GM18517 (cell line): Measurements from ENCODE around the gene C1QTNF12.

Source experiments
- ATAC-seq: cut with Tn5 transposase; IDR thresholded peaks from one replicate; pipeline ENCODE4 v1.9.1; 2021; ENCODE audit warnings: mild to moderate bottlenecking, moderate library complexity; ENCODE audit not compliant: unreplicated experiment

Gene C1QTNF12

DNA sequence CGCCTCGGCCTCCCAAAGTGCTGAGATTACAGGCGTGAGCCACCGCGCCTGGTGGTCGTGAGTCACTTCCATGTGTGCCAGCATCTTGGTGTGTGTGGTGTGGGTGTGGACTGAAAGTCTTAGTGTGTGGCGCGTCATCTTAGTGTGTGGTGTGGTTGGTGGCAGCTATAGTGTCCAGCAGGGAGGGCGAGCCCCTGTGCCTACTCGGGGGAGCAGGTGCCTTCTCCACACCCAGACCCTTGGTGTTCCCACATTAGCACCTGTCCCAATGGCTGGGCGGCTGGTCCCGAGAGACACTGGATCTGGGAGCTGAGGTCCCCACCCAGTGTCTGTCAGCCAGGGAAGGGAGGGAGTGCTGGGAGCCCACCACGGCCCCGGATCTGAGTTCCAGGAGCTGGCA lies 36.5 kb upstream of the C1QTNF12 start:
- ATAC-seq, result no peak

GRCh38 chr1:1281533-1282321 lies 35.2 kb upstream of the C1QTNF12 start:
- no peak for ATAC-seq

DNA sequence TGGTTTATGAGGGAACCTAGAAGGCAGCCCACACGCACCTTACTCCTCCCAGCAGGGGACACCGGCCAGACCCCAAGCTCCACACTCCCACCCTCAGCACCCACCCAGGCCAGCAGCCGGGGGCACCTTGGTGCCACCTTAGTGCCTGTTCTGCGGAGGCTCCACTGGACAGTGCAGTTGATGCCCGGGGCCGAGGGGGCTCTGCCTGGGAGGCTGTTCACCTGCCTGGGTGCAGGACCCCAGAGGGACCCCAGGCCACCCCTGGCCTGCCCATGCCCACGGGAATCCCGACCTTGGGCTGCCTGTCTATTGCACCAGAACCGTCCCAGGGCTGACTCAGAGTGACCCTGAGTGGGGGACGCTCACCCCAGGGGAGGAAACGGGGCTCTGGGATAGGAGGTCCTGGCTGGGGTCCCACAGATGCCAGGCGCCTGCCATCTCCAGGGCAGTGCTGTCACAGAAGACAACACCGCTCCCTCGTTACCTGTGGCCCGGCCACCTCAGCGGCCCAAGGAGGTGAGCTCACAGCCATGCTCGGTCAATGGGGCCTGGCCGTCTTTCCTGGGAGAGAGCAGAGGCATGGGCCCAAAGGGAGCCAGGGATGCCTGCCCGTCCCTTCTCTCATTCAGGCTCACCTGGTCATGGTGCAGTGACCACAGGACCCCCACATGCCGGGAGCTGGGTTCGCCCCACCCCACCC lies 34.4 kb upstream of the C1QTNF12 start:
- no peak for ATAC-seq

DNA sequence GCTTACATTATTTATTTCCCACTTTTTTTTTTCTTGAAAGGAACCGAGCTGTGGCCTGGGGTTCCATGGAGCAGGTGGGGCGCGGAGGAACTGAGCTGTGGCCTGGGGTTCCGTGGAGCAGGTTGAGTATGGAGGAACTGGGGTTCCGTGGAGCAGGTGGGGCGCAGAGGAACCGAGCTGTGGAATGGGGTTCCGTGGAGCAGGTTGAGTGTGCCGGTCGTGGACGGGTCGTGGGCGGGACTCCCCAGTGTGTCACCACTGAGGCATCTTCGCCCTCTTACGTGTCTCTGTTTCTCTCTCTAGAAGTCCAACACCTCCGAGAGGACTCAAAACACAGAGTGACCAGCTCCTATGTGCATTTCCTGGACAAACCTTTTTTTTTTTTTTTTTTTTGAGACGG lies 32.5 kb upstream of the C1QTNF12 start:
- no peak for ATAC-seq

GRCh38 chr1:1278620-1279019 lies 32.1 kb upstream of the C1QTNF12 start:
- ATAC-seq, result no peak

DNA sequence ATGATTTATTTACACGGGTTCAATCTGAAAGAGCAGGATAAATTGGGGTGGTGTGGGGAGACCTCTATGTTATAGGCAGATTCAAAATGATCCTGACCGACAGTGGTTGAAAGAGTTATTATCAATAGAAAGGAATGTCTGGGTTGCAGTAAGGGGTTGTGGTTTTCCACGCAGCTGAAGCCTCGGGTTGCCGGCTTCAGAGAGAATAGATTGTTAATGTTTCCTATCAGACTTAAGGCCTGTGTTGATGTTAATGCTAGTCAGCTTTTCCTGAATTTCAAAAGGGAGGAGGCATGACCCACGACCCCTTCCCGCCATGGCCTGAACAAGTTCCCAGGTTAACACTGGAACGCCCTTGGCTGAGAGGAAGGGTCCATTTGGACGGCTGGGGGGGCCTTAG lies 29.3 kb upstream of the C1QTNF12 start:
- no peak for ATAC-seq

- ATAC-seq, result no peak
Observed at GRCh38 chr1:1274931-1275431, 28.5 kb upstream of the C1QTNF12 start.

DNA sequence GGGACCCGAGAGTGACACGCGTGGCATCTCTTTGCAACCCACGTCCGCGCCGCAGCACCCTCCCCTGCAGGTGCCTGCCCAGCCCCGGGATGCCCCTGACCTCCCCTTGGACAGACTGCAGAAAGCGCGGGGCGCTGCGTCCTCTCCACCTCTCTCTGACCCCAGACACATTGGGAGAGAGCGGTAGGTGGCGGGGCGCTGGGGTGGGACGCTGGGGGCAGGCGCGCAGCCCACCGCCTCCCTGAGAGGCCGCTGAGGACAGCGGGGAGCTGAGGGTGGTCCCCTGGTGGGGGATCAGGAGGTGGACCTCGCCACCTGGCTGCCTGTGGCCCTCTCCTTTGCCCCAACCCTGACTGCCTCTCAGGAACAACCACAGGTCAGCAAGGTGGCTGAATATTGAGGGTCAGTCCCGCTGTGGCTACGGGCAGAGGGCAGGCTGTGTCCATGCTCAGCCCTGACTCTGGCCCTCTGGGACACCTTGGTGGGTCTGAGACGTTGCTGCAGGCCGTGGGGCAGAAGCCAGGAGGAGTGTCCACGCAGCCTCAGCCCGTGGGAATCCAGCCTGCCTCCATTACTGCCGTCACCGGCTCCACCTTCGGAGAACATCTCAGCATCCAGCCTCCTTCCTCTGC lies 27.9 kb upstream of the C1QTNF12 start:
- no peak for ATAC-seq

DNA sequence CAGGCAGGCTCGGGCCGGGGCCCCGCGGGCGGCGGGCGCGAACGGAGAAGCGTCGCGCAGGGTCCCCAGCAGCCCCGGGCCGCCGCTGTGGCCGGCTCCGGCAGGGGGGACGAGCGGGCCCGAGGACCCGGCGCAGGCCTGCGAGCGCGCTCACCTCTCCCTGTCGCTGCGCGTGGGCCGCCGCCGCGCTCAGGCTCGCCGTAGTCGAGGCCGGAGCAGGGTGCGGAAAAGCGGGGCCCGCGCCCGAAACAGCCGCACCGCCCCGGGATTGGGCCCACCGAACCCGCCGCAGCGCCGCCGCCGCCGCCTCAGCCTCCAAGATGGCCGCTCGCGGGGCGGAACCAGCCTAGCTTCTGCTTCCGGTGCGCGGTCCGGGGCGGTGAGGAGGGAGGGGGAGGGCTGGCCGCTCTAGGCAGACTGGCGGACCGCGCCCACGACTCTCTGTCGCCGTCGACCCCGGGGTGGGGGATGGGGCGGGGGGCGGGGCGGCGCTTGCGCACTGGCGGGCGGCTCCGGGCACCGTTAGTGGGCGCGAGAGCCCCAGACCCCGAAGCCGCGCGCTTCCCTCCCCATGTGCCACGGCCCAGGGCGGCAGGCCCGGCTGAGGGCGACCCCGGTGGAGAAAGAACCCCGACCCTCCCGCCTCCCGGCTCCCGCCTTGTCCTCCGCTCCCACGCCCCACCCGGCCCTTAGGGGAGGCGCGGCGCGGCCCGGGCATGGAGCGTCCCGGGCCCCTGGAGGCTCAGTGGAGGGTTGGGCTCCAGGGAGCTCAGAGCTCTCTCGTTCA lies 27.2 kb upstream of the C1QTNF12 start, which contains the start of gene UBE2J2:
TSS of gene UBE2J2 (minus strand) at position 343 of the 787 bp plus-strand sequence. CDS start 5,862 bp downstream, outside the sequence.
- ATAC-seq, result peak; percentile 50

DNA sequence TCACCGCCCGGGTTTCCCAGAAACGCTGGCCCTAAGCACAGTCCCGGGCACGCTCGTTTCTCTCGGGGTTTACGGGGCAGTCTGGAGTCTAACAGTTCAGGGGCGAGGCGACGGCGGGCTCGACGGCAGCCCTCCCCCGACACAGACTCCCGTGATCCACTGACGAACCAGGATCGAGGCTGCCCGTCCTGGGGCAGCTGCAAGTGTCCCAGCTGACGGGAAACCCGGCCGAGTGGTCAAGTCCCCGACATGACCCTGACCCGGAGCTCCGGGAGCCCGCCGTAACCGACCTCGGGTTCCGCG lies 26.6 kb upstream of the C1QTNF12 start:
- peak; percentile 4 for ATAC-seq

DNA sequence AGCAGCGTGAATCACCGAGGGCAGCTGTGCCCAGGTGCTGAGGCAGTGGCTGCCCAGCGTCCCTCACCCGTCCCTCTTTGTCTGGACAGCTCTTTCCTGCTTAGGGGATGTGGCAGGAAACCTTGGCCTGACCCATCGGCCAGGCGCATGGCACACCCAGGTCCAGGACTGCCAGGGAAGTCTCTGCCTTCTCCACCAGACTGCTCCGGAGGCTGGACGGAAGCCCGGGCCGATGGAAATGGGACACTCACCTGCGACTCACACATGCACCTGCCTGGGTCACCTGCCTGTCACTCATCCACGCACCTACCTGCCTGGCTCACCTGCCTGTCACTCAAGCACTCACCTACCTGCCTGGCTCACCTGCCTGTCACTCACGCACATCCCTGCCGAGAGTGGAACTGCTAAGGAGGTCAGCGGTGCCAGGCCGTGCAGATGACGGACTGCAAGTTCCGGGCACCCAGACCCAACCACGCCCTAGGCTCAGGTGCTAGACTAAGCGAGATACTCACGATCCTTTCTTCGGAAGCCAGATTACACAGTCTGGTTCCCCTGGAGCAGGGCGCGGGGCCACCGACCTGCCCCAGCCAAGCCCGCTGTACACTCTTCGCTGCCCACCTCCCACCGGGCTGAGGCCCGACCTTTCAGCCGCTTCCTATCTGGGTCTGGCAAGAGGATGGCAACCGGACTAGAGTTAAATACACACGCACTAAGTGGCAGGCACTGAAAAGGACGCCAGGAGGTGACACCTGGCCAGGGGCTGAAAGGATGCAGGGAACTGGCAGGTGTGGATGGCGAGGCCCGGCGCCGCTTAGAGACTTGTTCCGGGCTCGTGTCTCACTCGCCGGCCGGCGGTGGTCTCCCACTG lies 26.1 kb upstream of the C1QTNF12 start:
- no peak for ATAC-seq

GRCh38 chr1:1270813-1271212 lies 24.3 kb upstream of the C1QTNF12 start:
- no peak for ATAC-seq

DNA sequence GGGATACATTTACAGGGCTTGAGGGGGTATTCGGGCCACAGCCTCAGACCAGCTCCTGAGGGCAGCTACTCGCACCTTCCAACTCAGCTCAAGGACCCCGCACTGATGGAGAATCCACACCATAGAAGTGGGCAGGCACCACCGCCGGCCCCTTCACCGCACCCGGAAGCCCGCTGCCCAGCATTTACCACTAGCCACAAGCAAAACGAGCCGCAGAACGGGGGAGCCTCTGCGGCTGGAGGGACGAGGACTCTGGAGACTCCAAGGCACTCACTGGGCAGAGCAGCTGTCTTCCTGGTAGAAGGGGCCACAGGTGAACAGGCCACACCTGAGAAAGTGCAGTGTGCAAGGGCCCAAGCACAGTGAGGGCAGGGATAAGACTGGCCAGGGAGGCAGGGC lies 21.8 kb upstream of the C1QTNF12 start:
- ATAC-seq, result no peak

GRCh38 chr1:1267488-1268283 lies 21.2 kb upstream of the C1QTNF12 start:
- no peak for ATAC-seq

GRCh38 chr1:1264868-1265272 lies 18.3 kb upstream of the C1QTNF12 start:
- ATAC-seq, result no peak

- no peak for ATAC-seq
Observed at GRCh38 chr1:1264026-1264425, 17.5 kb upstream of the C1QTNF12 start.

- ATAC-seq, result no peak
Observed at GRCh38 chr1:1262758-1263157, 16.2 kb upstream of the C1QTNF12 start.

- no peak for ATAC-seq
Observed at GRCh38 chr1:1262071-1262470, 15.5 kb upstream of the C1QTNF12 start.

- ATAC-seq, result no peak
Observed at GRCh38 chr1:1260843-1261560, 14.5 kb upstream of the C1QTNF12 start.
